K562 (cell line): Measurements from ENCODE around the gene DBT. TPM values are rescaled to one million over a fixed set of nuclear protein-coding genes. Genes with fewer than 3 reads are reported as not detected.
A peak's percentile ranks its signal among the peaks of the same experiment; 100 is the strongest.

Experiments
- CBFA2T3 ChIP-seq: fragments of 450-650 bp; IDR thresholded peaks from 2 replicates; pipeline ENCODE4 v1.6.1; 2017
- CXXC5 ChIP-seq: fragments of 250-450 bp; sonication (Bioruptor Pico); IDR thresholded peaks from 2 replicates; pipeline ENCODE4 v1.8.0; 2022; ENCODE audit warnings: inconsistent platforms, mild to moderate bottlenecking, moderate library complexity
- HINFP ChIP-seq: fragments of 450-650 bp; conservative IDR thresholded peaks from 2 replicates; pipeline ENCODE4 v1.6.1; 2016; ENCODE audit warnings: missing genetic modification characterization, low read depth, mild to moderate bottlenecking, control low read depth, missing compliant biosample characterization
- HNRNPH1 ChIP-seq: fragments of 200-400 bp; formaldehyde crosslinking; optimal IDR thresholded peaks from 2 replicates; pipeline ENCODE3; 2017; ENCODE audit warnings: low read depth, mild to moderate bottlenecking, low read length, moderate library complexity
- KDM2B ChIP-seq: fragments of 250-450 bp; sonication (Bioruptor Pico); IDR thresholded peaks from 2 replicates; pipeline ENCODE4 v1.8.0; 2021; ENCODE audit warnings: mild to moderate bottlenecking, moderate library complexity
- KLF1 ChIP-seq: fragments of 450-650 bp; IDR thresholded peaks from 2 replicates; pipeline ENCODE4 v1.6.1; 2016; ENCODE audit warnings: missing genetic modification characterization, missing compliant biosample characterization
- L3MBTL2 ChIP-seq: fragments of 450-650 bp; IDR thresholded peaks from 2 replicates; pipeline ENCODE4 v1.6.1; 2016; ENCODE audit warnings: mild to moderate bottlenecking, moderate library complexity
- MLLT1 ChIP-seq, 2 experiments: fragments of 450-650 bp; IDR thresholded peaks; 2 replicates each; pipeline ENCODE4 v1.6.1; 2016
- MNT ChIP-seq, 2 experiments: fragments of 450-650 bp; conservative IDR thresholded peaks; 2 replicates each; pipeline ENCODE4 v1.6.1; 2017; ENCODE audit warnings: mild to moderate bottlenecking in 2 of 2, moderate library complexity in 2 of 2
- MYNN ChIP-seq, 2 experiments: sonication (generic); formaldehyde crosslinking in 1 of 2; IDR thresholded peaks; 2 replicates each; pipeline versions ENCODE4 v1.5.0 to v1.6.1; 2016 to 2020; ENCODE audit warnings: antibody characterized with exemption in 1 of 2, missing genetic modification reagents in 1 of 2
- NFRKB ChIP-seq: fragments of 450-650 bp; IDR thresholded peaks from 2 replicates; pipeline ENCODE4 v1.6.1; 2016; ENCODE audit warnings: low read depth
- SMAD2 ChIP-seq: fragments of 150-350 bp; IDR thresholded peaks from 2 replicates; pipeline ENCODE4 v1.6.1; 2014; ENCODE audit warnings: low read depth, mild to moderate bottlenecking, low read length
- TEAD4 ChIP-seq, 2 experiments: sonication (generic) in 1 of 2; formaldehyde crosslinking in 1 of 2; IDR thresholded peaks; 2 replicates each; pipeline versions ENCODE4 v1.6.1 to v1.8.0; 2012 to 2022; ENCODE audit warnings: borderline replicate concordance in 1 of 2, inconsistent platforms in 1 of 2, low read length in 1 of 2, mild to moderate bottlenecking in 1 of 2, missing genetic modification reagents in 1 of 2
- ZBED1 ChIP-seq: IDR thresholded peaks from 2 replicates; pipeline ENCODE4 v1.6.1; 2014
- ZFP1 ChIP-seq: fragments of 450-650 bp; formaldehyde crosslinking; IDR thresholded peaks from 2 replicates; pipeline ENCODE4 v1.4.0; 2020; ENCODE audit warnings: mild to moderate bottlenecking, mixed read lengths
- ZKSCAN3 ChIP-seq: fragments of 250-450 bp; sonication (Bioruptor Pico); IDR thresholded peaks from 2 replicates; pipeline ENCODE4 v1.4.0; 2020
- ZNF140 ChIP-seq: fragments of 250-450 bp; sonication (Bioruptor Pico); IDR thresholded peaks from 2 replicates; pipeline ENCODE4 v1.8.0; 2021; ENCODE audit warnings: moderate library complexity, mild to moderate bottlenecking, inconsistent platforms
- ZNF274 ChIP-seq: IDR thresholded peaks from 2 replicates; pipeline ENCODE4 v1.6.1; 2011; ENCODE audit warnings: low read depth, mild to moderate bottlenecking, low read length, moderate library complexity, borderline replicate concordance
- ZNF583 ChIP-seq: fragments of 250-450 bp; sonication (Bioruptor Pico); IDR thresholded peaks from 2 replicates; pipeline ENCODE4 v1.4.0; 2020
- ZSCAN32 ChIP-seq: fragments of 450-650 bp; formaldehyde crosslinking; IDR thresholded peaks from 2 replicates; pipeline ENCODE4 v1.4.0; 2020; ENCODE audit warnings: mild to moderate bottlenecking, moderate library complexity
- polyA plus RNA-seq, 8 experiments: library from polyadenylated mRNA; depleted of rRNA in 4 of 8; stranded (reverse) in 5 of 8; unstranded in 3 of 8; fragments of >200 nt; fragmentation: Nextera tagmentation in 2 of 8; fragmentation: Illumina TruSeq in 1 of 8; extraction: Ambion mirVana in 2 of 8; extraction: Trizol in 1 of 8; gene quantifications; 2 replicates each; pipeline versions ENCODE4 v1.2.1 to v1.2.3, GENCODE V29; 2011 to 2014; ENCODE audit warnings: inconsistent platforms in 1 of 8, missing spikeins in 1 of 8
- total RNA-seq, 7 experiments: library from RNA; depleted of rRNA in 6 of 7; stranded (reverse); fragments of >200 nt in 6 of 7; fragmentation: Illumina TruSeq in 2 of 7; extraction: Trizol in 2 of 7; gene quantifications; 2 replicates each; pipeline versions ENCODE4 v1.2.1 to v1.2.3, GENCODE V29; 2011 to 2021; ENCODE audit warnings: low replicate concordance in 1 of 7
- TF ChIP-seq, protein P1 (sequence below): fragments of 450-650 bp; IDR thresholded peaks from 2 replicates; pipeline ENCODE4 v1.6.1; 2016; ENCODE audit warnings: antibody characterized with exemption
- TF ChIP-seq, protein P2 (sequence below): fragments of 450-650 bp; IDR thresholded peaks from 2 replicates; pipeline ENCODE4 v1.6.1; 2016
- TF ChIP-seq, protein P3 (sequence below): fragments of 250-450 bp; sonication (Bioruptor Pico); IDR thresholded peaks from 2 replicates; pipeline ENCODE4 v1.8.0; 2021; ENCODE audit warnings: borderline replicate concordance, mild to moderate bottlenecking, moderate library complexity; ENCODE audit not compliant: poor library complexity, severe bottlenecking

The DBT gene
- total and polyA plus RNA-seq, 9 of the 15 experiments (the other 6 are each of a cell fraction or from before 2014, with no cell fraction given), result 2.7 to 13.5 (median 7.3) TPM

- TF ChIP-seq, protein P1, sequence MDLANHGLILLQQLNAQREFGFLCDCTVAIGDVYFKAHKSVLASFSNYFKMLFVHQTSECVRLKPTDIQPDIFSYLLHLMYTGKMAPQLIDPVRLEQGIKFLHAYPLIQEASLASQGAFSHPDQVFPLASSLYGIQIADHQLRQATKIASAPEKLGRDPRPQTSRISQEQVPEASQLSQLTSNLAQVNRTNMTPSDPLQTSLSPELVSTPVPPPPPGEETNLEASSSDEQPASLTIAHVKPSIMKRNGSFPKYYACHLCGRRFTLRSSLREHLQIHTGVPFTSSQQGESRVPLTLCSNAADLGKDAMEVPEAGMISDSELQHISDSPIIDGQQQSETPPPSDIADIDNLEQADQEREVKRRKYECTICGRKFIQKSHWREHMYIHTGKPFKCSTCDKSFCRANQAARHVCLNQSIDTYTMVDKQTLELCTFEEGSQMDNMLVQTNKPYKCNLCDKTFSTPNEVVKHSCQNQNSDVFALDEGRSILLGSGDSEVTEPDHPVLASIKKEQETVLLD, result peak; percentile 62; the same call in 1 of the 2 replicates
- TF ChIP-seq L3MBTL2 (no peak; the same call in 1 of the 2 replicates), KDM2B (CRISPR knock-in tag) (no peak), ZKSCAN3 (no peak), CXXC5 (CRISPR knock-in tag) (no peak), HINFP (tag) (no peak), CBFA2T3 (peak; percentile 25), ZFP1 (CRISPR knock-in tag) (no peak), MLLT1 (IDR thresholded peaks at IDR 0.05) (no peak), ZSCAN32 (CRISPR knock-in tag) (no peak), KLF1 (no peak), SMAD2 (no peak), TEAD4 (IDR thresholded peaks at IDR 0.05; ENCODE audit: low read length) (peak; percentile 63), TEAD4 (CRISPR knock-in tag; IDR thresholded peaks at IDR 0.05; ENCODE audit: borderline replicate concordance) (no peak), ZNF583 (CRISPR knock-in tag) (no peak), HNRNPH1 (no peak), NFRKB (no peak), ZNF140 (no peak), ZBED1 (no peak), ZNF274 (no peak), MYNN (IDR thresholded peaks at IDR 0.05) (no peak), MYNN (CRISPR knock-in tag; IDR thresholded peaks at IDR 0.05) (no peak), MNT (conservative IDR thresholded peaks at IDR 0.05) (peak; percentile 39 to 71)
- TF ChIP-seq, protein P2, sequence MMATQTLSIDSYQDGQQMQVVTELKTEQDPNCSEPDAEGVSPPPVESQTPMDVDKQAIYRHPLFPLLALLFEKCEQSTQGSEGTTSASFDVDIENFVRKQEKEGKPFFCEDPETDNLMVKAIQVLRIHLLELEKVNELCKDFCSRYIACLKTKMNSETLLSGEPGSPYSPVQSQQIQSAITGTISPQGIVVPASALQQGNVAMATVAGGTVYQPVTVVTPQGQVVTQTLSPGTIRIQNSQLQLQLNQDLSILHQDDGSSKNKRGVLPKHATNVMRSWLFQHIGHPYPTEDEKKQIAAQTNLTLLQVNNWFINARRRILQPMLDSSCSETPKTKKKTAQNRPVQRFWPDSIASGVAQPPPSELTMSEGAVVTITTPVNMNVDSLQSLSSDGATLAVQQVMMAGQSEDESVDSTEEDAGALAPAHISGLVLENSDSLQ, result peak; percentile 21; the same call in 1 of the 2 replicates
- TF ChIP-seq, protein P3, sequence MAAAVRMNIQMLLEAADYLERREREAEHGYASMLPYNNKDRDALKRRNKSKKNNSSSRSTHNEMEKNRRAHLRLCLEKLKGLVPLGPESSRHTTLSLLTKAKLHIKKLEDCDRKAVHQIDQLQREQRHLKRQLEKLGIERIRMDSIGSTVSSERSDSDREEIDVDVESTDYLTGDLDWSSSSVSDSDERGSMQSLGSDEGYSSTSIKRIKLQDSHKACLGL (CRISPR knock-in tag), result no peak
These were observed 2.9 kb downstream of the DBT start (continued) for GRCh38 chr1:100246738-100247137.
